Stimulated activated CD4-positive, alpha-beta T cell treated with anti-CD3 and anti-CD28 coated beads, Interleukin-12 subunit alpha, Interleukin-12 subunit beta, amount 100 ng/mL, for 48 hours (primary cell): ENCODE measurements around the gene UBE2E3.
"Not testable (repeated sequence)": the region's sequence is repeated elsewhere in the genome, so short reads cannot be mapped to it uniquely, and the experiment has no call there.

Experiments used
- DNase-seq, 3 donors: peaks; one replicate each; pipeline ENCODE4 v3.0.0-alpha.2; 2020; ENCODE audit warnings: low read depth in 2 of 3, low spot score in 1 of 3

Gene UBE2E3

GRCh38 chr2:181025004-181025403, 44.6 kb downstream of the UBE2E3 start:
- no peak for DNase-seq

- DNase-seq: no peak
Observed at GRCh38 chr2:181036445-181036844, 56.0 kb downstream of the UBE2E3 start.

- DNase-seq: no peak
Observed at GRCh38 chr2:181036848-181037603, 56.6 kb downstream of the UBE2E3 start.

GRCh38 chr2:181037922-181038321, 57.5 kb downstream of the UBE2E3 start:
- peak in 1 of 3 donors; percentile 1 for DNase-seq

- DNase-seq: no peak
Observed at GRCh38 chr2:181038796-181039195, 58.4 kb downstream of the UBE2E3 start.

GRCh38 chr2:181040839-181041238, 60.4 kb downstream of the UBE2E3 start:
- not testable (repeated sequence) for DNase-seq

- DNase-seq: no peak
Observed at GRCh38 chr2:181041661-181042060, 61.3 kb downstream of the UBE2E3 start.

- no peak for DNase-seq
Observed at GRCh38 chr2:181042706-181043105, 62.3 kb downstream of the UBE2E3 start.

GRCh38 chr2:181046833-181047232, 66.4 kb downstream of the UBE2E3 start:
- no peak for DNase-seq

- no peak for DNase-seq
Observed at GRCh38 chr2:181047829-181048228, 67.4 kb downstream of the UBE2E3 start.

- DNase-seq: no peak
Observed at GRCh38 chr2:181051861-181052522, 71.6 kb downstream of the UBE2E3 start.

GRCh38 chr2:181052523-181052891, 72.1 kb downstream of the UBE2E3 start:
- DNase-seq: no peak

- DNase-seq: no peak
Observed at GRCh38 chr2:181054256-181054655, 73.9 kb downstream of the UBE2E3 start.

GRCh38 chr2:181054843-181055242, 74.4 kb downstream of the UBE2E3 start:
- DNase-seq: no peak

GRCh38 chr2:181058378-181059269, 78.2 kb downstream of the UBE2E3 start:
- peak in 2 of 3 donors; percentile 3 to 30 for DNase-seq

GRCh38 chr2:181063696-181064095, 83.3 kb downstream of the UBE2E3 start:
- DNase-seq: no peak

- no peak for DNase-seq
Observed at GRCh38 chr2:181065458-181065857, 85.1 kb downstream of the UBE2E3 start.

GRCh38 chr2:181066333-181066732, 85.9 kb downstream of the UBE2E3 start:
- no peak for DNase-seq

GRCh38 chr2:181070119-181070835, 89.9 kb downstream of the UBE2E3 start:
- DNase-seq: no peak

GRCh38 chr2:181070836-181071200, 90.4 kb downstream of the UBE2E3 start:
- no peak for DNase-seq
